AG04450 (cell line): ENCODE data around the gene ERCC5. TPM values are rescaled to one million over a fixed set of nuclear protein-coding genes. Genes with fewer than 3 reads are reported as not detected.
A peak's percentile ranks its signal among the peaks of the same experiment; 100 is the strongest.

Source experiments
- CTCF ChIA-PET: fragments of 300-600, 350-600 bp; formaldehyde crosslinking; extraction: SDS; loops from one replicate; lab custom pipeline; 2022; ENCODE audit warnings: antibody characterized with exemption, inconsistent platforms; lab: Charles Lee
- POLR2A ChIA-PET: fragments of 350-600 bp; formaldehyde crosslinking; extraction: SDS; loops from one replicate; lab custom pipeline; 2021; ENCODE audit warnings: antibody characterized with exemption, inconsistent platforms; lab: Yijun Ruan, JAX
- DNase-seq: peaks from one replicate; pipeline ENCODE4 v3.0.0-alpha.2; 2011; ENCODE audit warnings: low read depth, low spot score
- H3K27ac ChIP-seq: one replicate; pipeline ENCODE4 v1.5.1; 2012; ENCODE audit warnings: low read depth, low read length, control low read depth
- H3K27me3 ChIP-seq: one replicate; pipeline ENCODE4 v1.6.0; 2012; ENCODE audit warnings: low read length; ENCODE audit not compliant: control insufficient read depth, insufficient read depth
- H3K4me3 ChIP-seq: 2 replicates; pipeline ENCODE4 v1.5.1; 2011; ENCODE audit warnings: mild to moderate bottlenecking, low read depth, low read length, control low read depth
- H3K9me3 ChIP-seq: 2 replicates; pipeline ENCODE4 v1.5.1; 2012; ENCODE audit warnings: low read length; ENCODE audit not compliant: control insufficient read depth, insufficient read depth
- CTCF ChIP-seq: IDR thresholded peaks from 2 replicates; pipeline ENCODE4 v1.5.1; 2011; ENCODE audit warnings: low read depth, low read length, control low read depth, inconsistent platforms
- polyA plus RNA-seq: library from polyadenylated mRNA; depleted of rRNA; stranded (reverse); fragments of >200 nt; gene quantifications from 2 replicates; pipeline ENCODE4 v1.2.3, GENCODE V29; 2011

The ERCC5 gene
- polyA plus RNA-seq, 1 experiment = 47.6 TPM

- no peak for TF ChIP-seq CTCF
- Histone ChIP-seq H3K27ac (no peak overlapping the region), H3K9me3 (no peaks in the 10 kb centered on the region), H3K27me3 (no peaks in the 10 kb centered on the region), H3K4me3 (no peak overlapping the region)
- ChIA-PET CTCF (interaction anchor here (1.0 kb wide), 1 partner anchor 14 kb away, joined by 3 read pairs; no protein-coding TSS in a partner anchor), POLR2A (no interaction called here)
- no peak for DNase-seq
Measured at GRCh38 chr13:102902789-102903347, 57.0 kb downstream of the ERCC5 start.

- H3K27ac ChIP-seq = no peak overlapping the region
- ChIA-PET POLR2A (no interaction called here), CTCF (interaction anchor here (1.0 to 4.2 kb wide), 2 partner anchors 12 to 13 kb away, joined by 3 to 19 read pairs; no protein-coding TSS in a partner anchor)
- H3K9me3 ChIP-seq = no peaks in the 10 kb centered on the region
- peak; percentile 50 for TF ChIP-seq CTCF
- DNase-seq = no peak
- H3K4me3 ChIP-seq = no peak overlapping the region
- H3K27me3 ChIP-seq = no peaks in the 10 kb centered on the region
Measured at GRCh38 chr13:102903659-102904407, 58.0 kb downstream of the ERCC5 start.

- POLR2A ChIA-PET = no interaction called here
- Histone ChIP-seq H3K27me3 (no peaks in the 10 kb centered on the region), H3K4me3 (no peak overlapping the region), H3K27ac (no peak overlapping the region), H3K9me3 (no peaks in the 10 kb centered on the region)
- TF ChIP-seq CTCF = no peak
- CTCF ChIA-PET = interaction anchor here (0.6 to 4.2 kb wide), 2 partner anchors 11 to 463 kb away, joined by 3 to 19 read pairs; no protein-coding TSS in a partner anchor
- DNase-seq = no peak
Measured at GRCh38 chr13:102904408-102904862, 58.6 kb downstream of the ERCC5 start.

GRCh38 chr13:102905905-102906771 is 60.3 kb downstream of the ERCC5 start:
- Histone ChIP-seq H3K4me3 (no peak overlapping the region), H3K27me3 (no peaks in the 10 kb centered on the region), H3K9me3 (no peaks in the 10 kb centered on the region), H3K27ac (no peak overlapping the region)
- no peak for TF ChIP-seq CTCF
- ChIA-PET CTCF (interaction anchor here (4.2 kb wide), 1 partner anchor 10 kb away, joined by 19 read pairs; no protein-coding TSS in a partner anchor), POLR2A (no interaction called here)
- DNase-seq = no peak
